HepG2 (cell line): ENCODE measurements around the gene CNNM3. TPM values are rescaled to one million over a fixed set of nuclear protein-coding genes. Genes with fewer than 3 reads are reported as not detected.

ENCODE experiments used
- ATAC-seq: fragments of 200-7000 bp; cut with Tn5 transposase; 3 replicates; pipeline ENCODE4 v1.9.1; 2020; ENCODE audit warnings: mild to moderate bottlenecking, moderate library complexity
- BruUV-seq: library from RNA; stranded (reverse); fragments of 400-500 nt; replicated peaks from 2 replicates; lab custom pipeline; 2021; lab: Mats Ljungman, UMichigan
- CTCF ChIA-PET: fragments of 300-600 bp; formaldehyde crosslinking; extraction: SDS; loops from one replicate; lab custom pipeline; 2021; ENCODE audit warnings: low total read pairs, inconsistent platforms, low intra/inter-chr PET ratio; lab: Yijun Ruan, JAX
- POLR2A ChIA-PET: fragments of 350-600 bp; sonication (Branson Sonifier 250); formaldehyde crosslinking; loops from one replicate; lab custom pipeline; 2020; ENCODE audit warnings: antibody characterized with exemption, inconsistent platforms; lab: Yijun Ruan, JAX
- DNase-seq: peaks from one replicate; pipeline ENCODE4 v3.0.0-alpha.2; 2015; ENCODE audit warnings: low spot score
- FAIRE-seq: peaks from 3 replicates; lab custom pipeline; 2011; peaks lifted over from hg19 to GRCh38; lab: Jason Lieb, UNC
- H2AFZ ChIP-seq: one replicate; pipeline ENCODE4 v1.6.1; 2011; ENCODE audit warnings: low read length, inconsistent platforms
- H3K27ac ChIP-seq: fragments of 300-600 bp; 3 replicates; pipeline ENCODE4 v1.8.0; 2011; ENCODE audit warnings: mixed run types, mild to moderate bottlenecking, mixed read lengths, low read length, inconsistent platforms; ENCODE audit not compliant: insufficient read depth; ENCODE audit errors: extremely low read length
- H3K27me3 ChIP-seq, 2 experiments: fragments of 200-600 bp in 1 of 2; 2 replicates in 1 of 2; 3 replicates in 1 of 2; pipeline versions ENCODE4 v1.6.0 to v1.8.0; 2011; ENCODE audit warnings: low read length in 2 of 2, mild to moderate bottlenecking in 2 of 2, moderate library complexity in 2 of 2, inconsistent platforms in 1 of 2; ENCODE audit not compliant: insufficient read depth in 2 of 2, control insufficient read depth in 1 of 2
- H3K36me3 ChIP-seq, 2 experiments: fragments of 200-600 bp in 1 of 2; replicated peaks in 1 of 2; 2 replicates in 1 of 2; 3 replicates in 1 of 2; pipeline versions ENCODE4 v1.5.1 to v1.8.0; 2011; ENCODE audit warnings: low read length in 2 of 2, inconsistent platforms in 1 of 2; ENCODE audit not compliant: insufficient read depth in 2 of 2, control insufficient read depth in 1 of 2
- H3K4me1 ChIP-seq: 2 replicates; pipeline ENCODE4 v1.5.1; 2012; ENCODE audit warnings: low read length, inconsistent platforms; ENCODE audit not compliant: insufficient read depth
- H3K4me2 ChIP-seq: 2 replicates; pipeline ENCODE4 v1.6.0; 2011; ENCODE audit warnings: low read depth, low read length, inconsistent platforms
- H3K4me3 ChIP-seq, 3 experiments: fragments of 200-600 bp in 1 of 3; sonication (generic), shearing (Covaris generic) in 1 of 3; replicated peaks in 1 of 3; 2 replicates each; pipeline ENCODE4 v1.5.1; 2011 to 2016; ENCODE audit warnings: low read length in 3 of 3, inconsistent platforms in 2 of 3, low read depth in 2 of 3, mild to moderate bottlenecking in 2 of 3, control low read depth in 1 of 3, mixed read lengths in 1 of 3; ENCODE audit not compliant: insufficient read depth in 1 of 3
- H3K79me2 ChIP-seq: one replicate; pipeline ENCODE4 v1.6.1; 2011; ENCODE audit warnings: low read length, inconsistent platforms; ENCODE audit not compliant: insufficient read depth
- H3K9ac ChIP-seq: 2 replicates; pipeline ENCODE4 v1.6.0; 2011; ENCODE audit warnings: mild to moderate bottlenecking, low read depth, low read length, inconsistent platforms; ENCODE audit not compliant: insufficient read depth
- H3K9me3 ChIP-seq: 2 replicates; pipeline ENCODE4 v1.5.1; 2012; ENCODE audit warnings: mild to moderate bottlenecking, low read length
- H4K20me1 ChIP-seq: 2 replicates; pipeline ENCODE4 v1.6.0; 2011; ENCODE audit warnings: inconsistent platforms, mild to moderate bottlenecking, low read length, moderate library complexity; ENCODE audit not compliant: insufficient read depth
- GFI1 ChIP-seq: sonication (generic); formaldehyde crosslinking; IDR thresholded peaks from 2 replicates; pipeline ENCODE4 v1.5.0; 2020; ENCODE audit warnings: missing genetic modification reagents, mild to moderate bottlenecking, borderline replicate concordance
- LCORL ChIP-seq, 2 experiments: fragments of 450-650 bp in 1 of 2; sonication (generic) in 1 of 2; formaldehyde crosslinking in 1 of 2; IDR thresholded peaks; 2 replicates each; pipeline versions ENCODE4 v1.5.0 to v1.6.1; 2017 to 2020; ENCODE audit warnings: antibody characterized with exemption in 1 of 2, missing genetic modification reagents in 1 of 2
- RFX1 ChIP-seq: fragments of 450-650 bp; IDR thresholded peaks from 2 replicates; pipeline ENCODE4 v1.6.1; 2017
- RFX3 ChIP-seq: IDR thresholded peaks from 2 replicates; pipeline ENCODE4 v1.6.1; 2016; ENCODE audit warnings: missing biosample characterization, missing genetic modification reagents
- STAG1 ChIP-seq: sonication (generic); formaldehyde crosslinking; IDR thresholded peaks from 2 replicates; pipeline ENCODE4 v1.4.0; 2020; ENCODE audit warnings: missing genetic modification reagents
- TP53 ChIP-seq: sonication (generic); formaldehyde crosslinking; conservative IDR thresholded peaks from 2 replicates; pipeline ENCODE4 v1.4.0; 2020; ENCODE audit warnings: missing genetic modification reagents
- ZMAT3 ChIP-seq: sonication (generic); formaldehyde crosslinking; conservative IDR thresholded peaks from 2 replicates; pipeline ENCODE4 v1.7.0; 2021; ENCODE audit warnings: missing genetic modification reagents
- ZMYM3 ChIP-seq: sonication (generic); formaldehyde crosslinking; IDR thresholded peaks from 2 replicates; pipeline ENCODE4 v1.5.1; 2020; ENCODE audit warnings: mild to moderate bottlenecking, missing genetic modification reagents
- ZNF264 ChIP-seq: sonication (generic); formaldehyde crosslinking; IDR thresholded peaks from 2 replicates; pipeline ENCODE4 v1.4.0; 2020; ENCODE audit warnings: missing genetic modification reagents
- ZSCAN21 ChIP-seq: sonication (generic); formaldehyde crosslinking; IDR thresholded peaks from 2 replicates; pipeline ENCODE4 v1.8.0; 2022; ENCODE audit warnings: mild to moderate bottlenecking, missing genetic modification reagents, moderate library complexity, borderline replicate concordance
- WGBS: methylation state at CpG from one replicate; pipeline ENCODE4 v1.1.6; 2017; ENCODE audit warnings: low lambda C conversion rate; 5-methylcytosine and 5-hydroxymethylcytosine counted together
- in situ Hi-C: cut with HindIII; loops from 2 replicates; pipeline ENCODE4 v1.10.0; 2017; ENCODE audit warnings: low pct_unique_long_range_greater_than_20kb; ENCODE audit not compliant: extremely low pct_ligation_motif_present
- intact Hi-C: fragments of 100-400 bp; cut with micrococcal nuclease; formaldehyde crosslinking; loops from one replicate; pipeline ENCODE4 v1.10.0; 2022; ENCODE audit not compliant: unreplicated experiment
- polyA plus RNA-seq, 8 experiments: library from polyadenylated mRNA; depleted of rRNA in 3 of 8; stranded (reverse) in 7 of 8; unstranded in 1 of 8; fragments of >200 nt; fragmentation: Illumina TruSeq in 4 of 8; extraction: Trizol in 4 of 8; gene quantifications; 2 replicates each; pipeline versions ENCODE4 v1.2.1 to v1.2.3, GENCODE V29; 2011 to 2016; ENCODE audit warnings: low read depth in 4 of 8, missing spikeins in 1 of 8, mixed read lengths in 1 of 8; ENCODE audit not compliant: insufficient read depth in 1 of 8
- total RNA-seq, 5 experiments: library from RNA; depleted of rRNA; stranded (reverse); fragments of >200 nt; fragmentation: Illumina TruSeq; extraction: Trizol; gene quantifications; 2 replicates each; pipeline ENCODE4 v1.2.3, GENCODE V29; 2016; ENCODE audit warnings: low read depth in 1 of 5
- TF ChIP-seq, protein P1 (sequence below): sonication (generic); formaldehyde crosslinking; IDR thresholded peaks from 2 replicates; pipeline ENCODE4 v1.8.0; 2022; ENCODE audit warnings: mild to moderate bottlenecking, missing genetic modification reagents
- TF ChIP-seq, protein P2 (sequence below): sonication (generic); formaldehyde crosslinking; IDR thresholded peaks from 2 replicates; pipeline ENCODE4 v1.5.0; 2020; ENCODE audit warnings: mild to moderate bottlenecking, missing genetic modification reagents

Gene CNNM3
- total and polyA plus RNA-seq, 2 of the 13 experiments (the other 11 are each of a cell fraction or from before 2014, with no cell fraction given) = 21.2 to 27.9 TPM

- no peaks in the 10 kb centered on the region for H3K36me3 ChIP-seq
- H3K9me3 ChIP-seq = no peaks in the 10 kb centered on the region
- CTCF ChIA-PET = no interaction called here
- TF ChIP-seq, protein P1, sequence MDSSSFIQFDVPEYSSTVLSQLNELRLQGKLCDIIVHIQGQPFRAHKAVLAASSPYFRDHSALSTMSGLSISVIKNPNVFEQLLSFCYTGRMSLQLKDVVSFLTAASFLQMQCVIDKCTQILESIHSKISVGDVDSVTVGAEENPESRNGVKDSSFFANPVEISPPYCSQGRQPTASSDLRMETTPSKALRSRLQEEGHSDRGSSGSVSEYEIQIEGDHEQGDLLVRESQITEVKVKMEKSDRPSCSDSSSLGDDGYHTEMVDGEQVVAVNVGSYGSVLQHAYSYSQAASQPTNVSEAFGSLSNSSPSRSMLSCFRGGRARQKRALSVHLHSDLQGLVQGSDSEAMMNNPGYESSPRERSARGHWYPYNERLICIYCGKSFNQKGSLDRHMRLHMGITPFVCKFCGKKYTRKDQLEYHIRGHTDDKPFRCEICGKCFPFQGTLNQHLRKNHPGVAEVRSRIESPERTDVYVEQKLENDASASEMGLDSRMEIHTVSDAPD = no peak
- TF ChIP-seq, all 625 proteins: peak for 0
- Histone ChIP-seq H3K9ac (no peak overlapping the region), H3K4me1 (peaks cover 45% of the 10 kb centered on the region), H4K20me1 (no peaks in the 10 kb centered on the region), H2AFZ (no peak overlapping the region), H3K27me3 (no peaks in the 10 kb centered on the region), H3K4me3 (no peak overlapping the region), H3K4me2 (no peak overlapping the region), H3K79me2 (no peaks in the 10 kb centered on the region), H3K27ac (no peak overlapping the region)
- no TSS peak for BruUV-seq
- 84% methylated on average over 6 of the region's 6 CpGs for WGBS
- POLR2A ChIA-PET = no interaction called here
- DNase-seq (no peak), ATAC-seq (no peak), FAIRE-seq (no peak)
- intact Hi-C loops = no loop called here
- in situ Hi-C loops = no loop called here
Measured at GRCh38 chr2:96789245-96789617, 26.8 kb upstream of the CNNM3 start.

DNA sequence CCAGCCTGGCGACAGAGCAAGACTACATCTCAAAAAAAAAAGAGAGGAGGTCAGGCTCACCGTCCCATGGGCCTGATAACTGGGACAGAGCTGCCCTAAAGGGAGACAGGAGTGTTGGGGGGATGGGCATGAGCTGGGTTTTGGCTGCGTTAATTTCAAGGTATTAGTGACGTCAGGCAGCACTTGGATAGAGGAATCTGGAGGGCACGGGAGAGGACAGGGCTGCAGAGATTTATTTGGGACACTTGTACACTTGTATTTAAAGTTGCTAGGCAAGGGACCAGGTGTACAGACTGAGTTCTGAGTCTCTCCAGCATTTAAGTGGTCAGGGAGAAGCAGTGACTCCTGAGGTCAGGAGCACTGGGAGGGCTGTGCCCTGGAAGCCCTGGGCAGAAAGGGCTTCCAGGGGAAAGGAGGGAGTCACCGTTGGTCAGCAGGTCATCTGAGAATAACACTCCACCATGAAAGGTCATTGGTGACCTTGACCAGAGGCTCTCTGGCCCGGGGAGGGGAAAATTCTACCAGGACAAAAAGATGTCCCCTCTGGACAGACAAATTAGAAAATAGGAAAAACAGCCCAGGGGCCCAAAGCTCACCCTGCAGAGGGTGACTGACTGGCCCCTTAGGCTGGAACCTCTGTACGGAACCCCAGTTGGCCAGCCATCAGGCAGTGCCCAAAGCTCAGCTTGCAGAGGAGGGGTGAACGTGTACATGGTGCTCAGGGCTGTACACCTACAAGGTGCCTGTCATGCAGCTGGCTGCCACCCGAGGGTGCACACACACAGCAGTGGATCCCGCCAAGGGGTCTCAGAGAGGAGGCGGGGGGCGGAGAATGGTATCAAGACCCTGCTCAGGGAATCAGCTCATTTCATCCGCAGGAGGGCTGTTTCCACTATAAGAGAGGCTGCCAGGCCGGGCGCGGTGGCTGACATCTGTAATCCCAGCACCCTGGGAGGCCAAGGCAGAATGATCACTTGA, 23.0 kb upstream of the CNNM3 start:
- intact Hi-C loops = no loop called here
- H2AFZ ChIP-seq = no peak overlapping the region
- CTCF ChIA-PET = no interaction called here
- ATAC-seq (peak; percentile 86), FAIRE-seq (peak; percentile 67), DNase-seq (no peak)
- no peaks in the 10 kb centered on the region for H3K9me3 ChIP-seq
- no peak overlapping the region for H3K9ac ChIP-seq
- no peak overlapping the region for H3K4me3 ChIP-seq
- in situ Hi-C loops = no loop called here
- no peaks in the 10 kb centered on the region for H3K27me3 ChIP-seq
- H3K4me2 ChIP-seq = peak overlapping the region; percentile 38
- POLR2A ChIA-PET = no interaction called here
- H3K36me3 ChIP-seq = no peaks in the 10 kb centered on the region
- peak overlapping the region; percentile 26 for H3K27ac ChIP-seq
- 78% methylated on average over 17 of the region's 17 CpGs for WGBS
- no peaks in the 10 kb centered on the region for H4K20me1 ChIP-seq
- peaks cover 26% of the 10 kb centered on the region for H3K4me1 ChIP-seq
- BruUV-seq = no TSS peak
- no peaks in the 10 kb centered on the region for H3K79me2 ChIP-seq
- TF ChIP-seq ZMAT3 (CRISPR knock-in tag) (no peak), ZMYM3 (CRISPR knock-in tag) (0 out of 2 replicates have a peak, but pooled peaks have one; percentile 27), RFX1 (no peak), ZSCAN21 (CRISPR knock-in tag) (no peak), RFX3 (CRISPR knock-in tag) (no peak), TP53 (CRISPR knock-in tag) (no peak), GFI1 (peak; percentile 56), STAG1 (CRISPR knock-in tag) (peak; percentile 51), ZNF264 (CRISPR knock-in tag) (0 out of 2 replicates have a peak, but pooled peaks have one; percentile 36), LCORL (IDR thresholded peaks at IDR 0.05) (no peak), LCORL (CRISPR knock-in tag; IDR thresholded peaks at IDR 0.05) (peak; percentile 27; the same call in 1 of the 2 replicates)
- TF ChIP-seq, protein P2, sequence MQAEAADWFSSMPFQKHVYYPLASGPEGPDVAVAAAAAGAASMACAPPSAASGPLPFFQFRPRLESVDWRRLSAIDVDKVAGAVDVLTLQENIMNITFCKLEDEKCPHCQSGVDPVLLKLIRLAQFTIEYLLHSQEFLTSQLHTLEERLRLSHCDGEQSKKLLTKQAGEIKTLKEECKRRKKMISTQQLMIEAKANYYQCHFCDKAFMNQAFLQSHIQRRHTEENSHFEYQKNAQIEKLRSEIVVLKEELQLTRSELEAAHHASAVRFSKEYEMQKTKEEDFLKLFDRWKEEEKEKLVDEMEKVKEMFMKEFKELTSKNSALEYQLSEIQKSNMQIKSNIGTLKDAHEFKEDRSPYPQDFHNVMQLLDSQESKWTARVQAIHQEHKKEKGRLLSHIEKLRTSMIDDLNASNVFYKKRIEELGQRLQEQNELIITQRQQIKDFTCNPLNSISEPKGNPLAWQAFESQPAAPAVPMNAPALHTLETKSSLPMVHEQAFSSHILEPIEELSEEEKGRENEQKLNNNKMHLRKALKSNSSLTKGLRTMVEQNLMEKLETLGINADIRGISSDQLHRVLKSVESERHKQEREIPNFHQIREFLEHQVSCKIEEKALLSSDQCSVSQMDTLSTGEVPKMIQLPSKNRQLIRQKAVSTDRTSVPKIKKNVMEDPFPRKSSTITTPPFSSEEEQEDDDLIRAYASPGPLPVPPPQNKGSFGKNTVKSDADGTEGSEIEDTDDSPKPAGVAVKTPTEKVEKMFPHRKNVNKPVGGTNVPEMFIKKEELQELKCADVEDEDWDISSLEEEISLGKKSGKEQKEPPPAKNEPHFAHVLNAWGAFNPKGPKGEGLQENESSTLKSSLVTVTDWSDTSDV = no peak
